ENCODE data around the gene ARHGDIG. TPM values are rescaled to one million over a fixed set of nuclear protein-coding genes. Genes with fewer than 3 reads are reported as not detected.

Gene ARHGDIG
- total RNA-seq, 1 donor from 2014 or later: 0.29 TPM

DNA sequence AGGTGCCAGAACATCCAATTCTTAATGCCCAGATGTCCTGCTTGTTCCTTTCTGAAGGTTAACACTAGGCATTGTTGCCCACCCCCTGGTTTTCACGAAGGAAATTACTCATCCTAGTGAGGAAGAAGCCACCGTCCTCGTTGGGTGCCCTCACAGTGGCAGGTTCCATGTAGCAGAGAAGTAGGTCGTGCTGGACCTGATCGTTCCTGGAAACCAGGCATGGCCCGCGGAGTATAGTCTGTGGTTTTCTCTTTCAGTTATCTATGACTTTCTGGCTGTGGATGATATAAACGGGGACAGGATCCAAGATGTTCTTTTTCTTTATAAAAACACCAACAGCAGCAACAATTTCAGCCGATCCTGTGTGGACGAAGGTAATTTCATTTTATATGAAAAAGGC, 21.2 kb upstream of the ARHGDIG start:
- no peak overlapping the region for H3K4me3 ChIP-seq (ENCODE audit: low read depth, low read length)
- DNase-seq (ENCODE audit: low read depth): no peak
- TF ChIP-seq, protein P1, sequence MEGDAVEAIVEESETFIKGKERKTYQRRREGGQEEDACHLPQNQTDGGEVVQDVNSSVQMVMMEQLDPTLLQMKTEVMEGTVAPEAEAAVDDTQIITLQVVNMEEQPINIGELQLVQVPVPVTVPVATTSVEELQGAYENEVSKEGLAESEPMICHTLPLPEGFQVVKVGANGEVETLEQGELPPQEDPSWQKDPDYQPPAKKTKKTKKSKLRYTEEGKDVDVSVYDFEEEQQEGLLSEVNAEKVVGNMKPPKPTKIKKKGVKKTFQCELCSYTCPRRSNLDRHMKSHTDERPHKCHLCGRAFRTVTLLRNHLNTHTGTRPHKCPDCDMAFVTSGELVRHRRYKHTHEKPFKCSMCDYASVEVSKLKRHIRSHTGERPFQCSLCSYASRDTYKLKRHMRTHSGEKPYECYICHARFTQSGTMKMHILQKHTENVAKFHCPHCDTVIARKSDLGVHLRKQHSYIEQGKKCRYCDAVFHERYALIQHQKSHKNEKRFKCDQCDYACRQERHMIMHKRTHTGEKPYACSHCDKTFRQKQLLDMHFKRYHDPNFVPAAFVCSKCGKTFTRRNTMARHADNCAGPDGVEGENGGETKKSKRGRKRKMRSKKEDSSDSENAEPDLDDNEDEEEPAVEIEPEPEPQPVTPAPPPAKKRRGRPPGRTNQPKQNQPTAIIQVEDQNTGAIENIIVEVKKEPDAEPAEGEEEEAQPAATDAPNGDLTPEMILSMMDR (conservative IDR thresholded peaks at IDR 0.05; ENCODE audit: low read depth, low read length): no peak

DNA sequence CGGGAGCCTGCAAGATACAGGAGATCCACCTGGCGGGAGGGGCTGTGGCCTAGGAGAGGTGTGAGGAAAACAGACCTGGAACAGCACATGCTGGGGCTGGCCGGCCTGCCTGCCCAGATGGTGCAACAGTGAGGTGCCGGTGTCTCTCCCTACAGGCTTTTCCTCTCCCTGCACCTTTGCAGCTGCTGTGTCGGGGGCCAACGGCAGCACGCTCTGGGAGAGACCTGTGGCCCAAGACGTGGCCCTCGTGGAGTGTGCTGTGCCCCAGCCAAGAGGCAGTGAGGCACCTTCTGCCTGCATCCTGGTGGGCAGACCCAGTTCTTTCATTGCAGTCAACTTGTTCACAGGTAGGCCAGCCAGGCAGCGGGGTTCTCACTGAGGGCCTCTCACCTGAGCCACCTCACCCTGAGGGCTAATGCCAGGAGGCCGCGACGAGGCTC, 20.6 kb upstream of the ARHGDIG start:
- no peak overlapping the region for H3K4me3 ChIP-seq (ENCODE audit: low read depth, low read length)
- DNase-seq (ENCODE audit: low read depth): no peak
- TF ChIP-seq, protein P1 (conservative IDR thresholded peaks at IDR 0.05; ENCODE audit: low read depth, low read length): no peak

DNA sequence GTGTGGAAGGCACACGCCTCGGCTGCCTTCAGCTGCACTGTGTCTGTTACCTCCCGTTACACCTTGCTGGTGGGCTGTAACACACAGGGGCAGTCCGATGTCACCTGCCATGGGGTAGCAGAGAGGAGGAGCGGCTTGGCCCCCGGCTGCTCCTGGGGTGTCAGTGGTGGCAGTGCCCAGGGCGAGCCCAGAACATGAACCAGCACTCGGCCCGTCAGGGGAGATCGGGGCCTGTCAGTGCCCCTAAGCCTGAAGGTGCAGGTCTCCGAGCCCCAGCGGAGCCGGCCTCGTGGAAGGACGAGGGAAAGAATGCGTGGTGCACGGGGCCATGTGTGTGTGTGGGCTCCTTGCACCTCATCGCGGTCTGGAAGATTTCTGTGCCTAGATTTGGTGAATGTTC, 20.1 kb upstream of the ARHGDIG start:
- H3K4me3 ChIP-seq (ENCODE audit: low read depth, low read length): no peak overlapping the region
- TF ChIP-seq, protein P1 (conservative IDR thresholded peaks at IDR 0.05; ENCODE audit: low read depth, low read length): no peak
- no peak for DNase-seq (ENCODE audit: low read depth)

DNA sequence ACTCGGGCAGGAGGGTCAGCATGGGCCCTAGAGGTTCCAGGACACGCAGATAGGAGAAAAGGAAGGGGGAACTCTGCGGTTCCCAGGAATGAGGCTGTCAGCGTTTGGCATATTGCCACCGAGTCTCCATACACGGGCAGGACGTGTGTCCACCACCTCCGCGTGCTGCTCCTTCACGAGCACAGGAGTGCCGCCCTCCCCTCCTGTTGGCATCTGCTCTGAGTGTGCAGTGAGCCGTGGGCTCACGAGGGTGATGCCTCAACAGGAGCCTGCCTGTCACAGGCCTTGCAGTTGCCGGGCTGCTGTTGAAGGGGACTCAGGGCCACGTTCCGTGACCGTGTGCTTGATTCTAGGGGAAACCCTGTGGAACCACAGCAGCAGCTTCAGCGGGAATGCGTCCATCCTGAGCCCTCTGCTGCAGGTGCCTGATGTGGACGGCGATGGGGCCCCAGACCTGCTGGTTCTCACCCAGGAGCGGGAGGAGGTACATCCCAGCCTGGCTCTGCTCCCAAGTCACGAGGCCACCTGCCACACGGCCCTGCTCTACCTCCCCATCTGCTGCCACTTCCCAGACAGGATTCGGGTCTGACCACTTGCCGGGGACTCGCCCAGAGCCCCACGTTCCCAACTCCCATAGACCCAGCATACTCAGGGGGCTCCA, 19.2 kb upstream of the ARHGDIG start:
- no peak for DNase-seq (ENCODE audit: low read depth)
- H3K4me3 ChIP-seq (ENCODE audit: low read depth, low read length): no peak overlapping the region
- TF ChIP-seq, protein P1 (conservative IDR thresholded peaks at IDR 0.05; ENCODE audit: low read depth, low read length): no peak

DNA sequence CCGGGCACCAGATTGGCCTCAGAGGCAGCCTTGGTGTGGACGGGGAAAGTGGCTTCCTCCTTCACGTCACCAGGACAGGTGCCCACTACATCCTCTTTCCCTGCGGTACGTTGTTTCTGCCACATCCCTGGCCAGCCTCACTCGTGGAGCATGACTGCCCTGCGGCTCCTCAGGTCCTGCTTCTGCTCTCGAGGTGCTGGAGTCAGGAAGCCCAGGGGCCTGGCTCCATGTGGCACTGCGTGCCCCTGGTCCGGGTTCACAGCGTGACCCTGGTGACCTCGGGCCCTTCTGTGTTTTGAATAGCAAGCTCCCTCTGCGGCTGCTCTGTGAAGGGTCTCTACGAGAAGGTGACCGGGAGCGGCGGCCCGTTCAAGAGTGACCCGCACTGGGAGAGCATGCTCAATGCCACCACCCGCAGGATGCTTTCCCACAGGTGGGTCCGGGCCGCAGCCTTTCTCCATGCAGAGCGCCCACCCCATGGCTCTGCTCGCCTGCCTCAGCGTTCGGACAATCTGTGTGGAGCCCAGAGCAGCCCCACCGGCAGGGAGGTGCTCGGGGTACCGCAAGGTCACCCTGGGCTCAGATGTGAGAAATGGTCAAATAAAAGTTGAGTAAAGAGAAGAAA, 18.2 kb upstream of the ARHGDIG start:
- DNase-seq (ENCODE audit: low read depth): no peak
- TF ChIP-seq, protein P1 (conservative IDR thresholded peaks at IDR 0.05; ENCODE audit: low read depth, low read length): no peak
- no peak overlapping the region for H3K4me3 ChIP-seq (ENCODE audit: low read depth, low read length)

DNA sequence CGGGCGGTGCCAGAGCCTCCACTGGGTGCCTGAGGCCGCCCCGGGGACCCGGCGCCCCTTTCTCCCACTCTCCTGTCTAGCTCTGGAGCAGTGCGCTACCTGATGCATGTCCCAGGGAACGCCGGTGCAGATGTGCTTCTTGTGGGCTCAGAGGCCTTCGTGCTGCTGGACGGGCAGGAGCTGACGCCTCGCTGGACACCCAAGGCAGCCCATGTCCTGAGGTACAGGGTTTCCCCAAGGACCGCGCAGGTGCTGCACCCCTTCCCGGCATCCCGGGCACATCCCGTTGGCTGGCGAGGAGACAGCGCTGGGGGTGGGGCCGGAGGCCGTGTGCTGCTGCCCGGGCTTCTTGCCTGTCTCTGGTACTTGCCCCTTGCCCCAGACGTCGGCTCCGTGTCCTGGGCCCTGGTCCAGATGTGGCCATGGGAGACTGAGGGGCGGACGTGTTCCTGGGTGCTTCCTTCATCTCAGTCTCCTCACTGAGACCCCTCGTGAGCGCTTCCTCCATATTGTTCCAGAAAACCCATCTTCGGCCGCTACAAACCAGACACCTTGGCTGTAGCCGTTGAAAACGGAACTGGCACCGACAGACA, 17.1 kb upstream of the ARHGDIG start:
- TF ChIP-seq, protein P1 (conservative IDR thresholded peaks at IDR 0.05; ENCODE audit: low read depth, low read length): no peak
- no peak overlapping the region for H3K4me3 ChIP-seq (ENCODE audit: low read depth, low read length)
- no peak for DNase-seq (ENCODE audit: low read depth)
